Activated T-helper 2 cell treated with anti-CD3 and anti-CD28 coated beads, Interferon-gamma antibody, Interleukin-2, Interleukin-4, amounts not matched to agents 10 μg/mL and 5 μg/mL and 100 μg/mL, durations not matched to agents 14 hours and 24 hours and 36 hours (primary cell): ENCODE results near the gene PNPLA4. TPM values are rescaled to one million over a fixed set of nuclear protein-coding genes. Genes with fewer than 3 reads are reported as not detected.

Experiments used
- total RNA-seq: library from RNA; stranded (reverse); gene quantifications from 2 replicates; pipeline ENCODE4 v1.2.3, GENCODE V29; 2022

The PNPLA4 gene
- total RNA-seq, 1 donor from 2014 or later, result 6.0 TPM

Other genes with a start within 250 kb of the PNPLA4 start
- gene VCX, start 84.2 kb downstream of the PNPLA4 start, total RNA-seq, result not detected in 2 replicates
- gene VCX2, start 243.9 kb upstream of the PNPLA4 start, total RNA-seq, result not detected in 2 replicates